ENCODE data around the gene NPHS1.

GRCh38 chr19:35811317-35812219, 40.7 kb downstream of the NPHS1 start:
- TF ChIP-seq POLR2AphosphoS5 (IDR thresholded peaks at IDR 0.05) (no peak), EP300 (IDR thresholded peaks at IDR 0.05) (no peak)
